Subcutaneous abdominal adipose tissue (tissue), 5 donors: ENCODE results near the gene KCNG3.
A peak's percentile ranks its signal among the peaks of the same experiment; 100 is the strongest.

ENCODE experiments used
- H3K27ac ChIP-seq: one replicate; pipeline ENCODE4 v1.7.0; 2013; ENCODE audit warnings: low read depth, mild to moderate bottlenecking, inconsistent platforms, low read length, moderate library complexity
- H3K27me3 ChIP-seq, 5 donors: one replicate each; pipeline ENCODE4 v1.7.0; 2013; ENCODE audit warnings: low read length in 5 of 5, inconsistent platforms in 1 of 5; ENCODE audit not compliant: control insufficient read depth in 5 of 5, insufficient read depth in 4 of 5
- H3K36me3 ChIP-seq, 5 donors: one replicate each; pipeline ENCODE4 v1.7.0; 2013; ENCODE audit warnings: low read length in 5 of 5; ENCODE audit not compliant: control insufficient read depth in 5 of 5, insufficient read depth in 5 of 5
- H3K4me1 ChIP-seq, 5 donors: one replicate each; pipeline ENCODE4 v1.7.0; 2013; ENCODE audit warnings: low read length in 5 of 5, mild to moderate bottlenecking in 3 of 5, moderate library complexity in 1 of 5; ENCODE audit not compliant: control insufficient read depth in 5 of 5, insufficient read depth in 5 of 5
- H3K4me3 ChIP-seq, 5 donors: one replicate each; pipeline ENCODE4 v1.7.0; 2013; ENCODE audit warnings: low read length in 5 of 5, low read depth in 1 of 5
- H3K9ac ChIP-seq, 5 donors: one replicate each; pipeline ENCODE4 v1.7.0; 2013; ENCODE audit warnings: low read length in 5 of 5, mild to moderate bottlenecking in 4 of 5, moderate library complexity in 3 of 5
- H3K9me3 ChIP-seq, 5 donors: one replicate each; pipeline ENCODE4 v1.7.0; 2013; ENCODE audit warnings: low read length in 5 of 5; ENCODE audit not compliant: control insufficient read depth in 5 of 5
- donor health status: healthy.
- donor health status: healthy.
- donor health status: healthy.
- donor health status: healthy.
- donor health status: healthy.

KCNG3 gene

DNA sequence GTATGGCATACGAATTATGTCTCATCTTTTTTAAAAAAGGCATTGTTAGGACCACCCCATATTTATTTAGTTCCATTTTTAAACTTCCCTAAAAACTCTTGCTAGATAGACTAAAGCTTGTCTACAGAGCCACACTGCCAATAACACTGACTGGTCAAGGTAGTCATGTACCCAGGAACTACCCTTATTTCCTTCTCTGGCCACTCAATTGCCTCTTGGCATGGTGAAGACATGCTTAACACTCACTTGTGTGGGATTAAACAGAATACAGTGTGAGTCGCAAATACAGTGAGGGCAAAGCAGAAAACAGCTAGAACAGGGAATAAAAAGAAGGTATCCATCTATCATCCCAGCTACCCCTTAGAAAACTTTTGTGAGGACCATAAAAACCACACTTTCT, 57.4 kb downstream of the KCNG3 start:
- no peaks in the 10 kb centered on the region for H3K36me3 ChIP-seq
- H3K9ac ChIP-seq: no peak overlapping the region
- H3K9me3 ChIP-seq: no peaks in the 10 kb centered on the region
- H3K4me3 ChIP-seq: no peak overlapping the region
- no peak overlapping the region for H3K27ac ChIP-seq
- H3K27me3 ChIP-seq: no peaks in the 10 kb centered on the region
- H3K4me1 ChIP-seq: peaks cover 0 to 7% (median 3%) of the 10 kb centered on the region in 5 donors

DNA sequence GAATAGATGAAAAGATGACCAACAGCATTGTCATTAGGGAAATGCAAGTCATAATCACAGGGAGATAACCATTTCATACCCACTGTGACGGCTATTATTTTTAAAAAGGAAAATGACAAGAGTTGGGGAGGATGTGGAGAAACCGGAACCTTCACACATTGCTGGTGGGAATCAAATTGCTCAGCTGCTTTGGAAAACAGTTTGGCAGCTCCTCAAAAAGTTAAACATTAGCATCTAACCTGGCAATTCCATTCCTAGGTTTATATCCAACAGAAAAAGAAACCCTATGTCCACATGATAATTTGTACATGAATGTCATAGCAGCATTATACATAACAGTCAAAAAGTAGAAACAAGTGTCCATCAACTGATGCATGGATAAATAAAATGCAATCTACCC, 58.2 kb downstream of the KCNG3 start:
- Histone ChIP-seq H3K27me3 (no peaks in the 10 kb centered on the region), H3K9me3 (no peaks in the 10 kb centered on the region), H3K9ac (no peak overlapping the region), H3K36me3 (no peaks in the 10 kb centered on the region), H3K4me1 (peaks cover 0 to 7% (median 4%) of the 10 kb centered on the region in 5 donors), H3K4me3 (no peak overlapping the region), H3K27ac (no peak overlapping the region)

DNA sequence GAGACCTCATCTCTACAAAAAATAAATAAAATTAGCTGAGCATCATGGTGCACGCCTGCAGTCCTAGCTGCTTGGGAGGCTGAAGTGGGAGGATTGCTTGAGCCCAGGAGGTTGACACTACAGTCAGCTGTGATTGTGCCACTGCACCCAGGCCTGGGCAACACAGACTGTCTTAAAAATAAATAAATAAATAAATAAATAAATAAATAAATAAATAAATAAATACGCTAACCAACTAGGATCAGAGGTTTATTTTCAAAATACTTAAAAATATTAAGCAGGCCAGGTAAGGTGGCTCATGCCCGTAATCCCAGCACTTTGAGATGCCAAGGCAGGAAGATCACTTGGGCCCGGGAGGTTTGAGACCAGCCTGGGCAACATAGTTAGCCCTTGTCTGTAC, 63.6 kb downstream of the KCNG3 start:
- Histone ChIP-seq H3K36me3 (no peaks in the 10 kb centered on the region), H3K27ac (no peak overlapping the region), H3K9me3 (no peaks in the 10 kb centered on the region), H3K27me3 (no peaks in the 10 kb centered on the region), H3K4me3 (no peak overlapping the region), H3K4me1 (peaks cover 0 to 7% (median 4%) of the 10 kb centered on the region in 5 donors), H3K9ac (no peak overlapping the region)

GRCh38 chr2:42429352-42429751, 64.4 kb downstream of the KCNG3 start:
- no peaks in the 10 kb centered on the region for H3K9me3 ChIP-seq
- peaks cover 0 to 7% (median 4%) of the 10 kb centered on the region in 5 donors for H3K4me1 ChIP-seq
- no peaks in the 10 kb centered on the region for H3K36me3 ChIP-seq
- H3K27me3 ChIP-seq: no peaks in the 10 kb centered on the region
- H3K4me3 ChIP-seq: no peak overlapping the region
- no peak overlapping the region for H3K27ac ChIP-seq
- H3K9ac ChIP-seq: no peak overlapping the region

GRCh38 chr2:42425697-42426096, 68.1 kb downstream of the KCNG3 start:
- no peaks in the 10 kb centered on the region for H3K9me3 ChIP-seq
- peaks cover 0 to 5% (median 0%) of the 10 kb centered on the region in 5 donors for H3K27me3 ChIP-seq
- no peaks in the 10 kb centered on the region for H3K36me3 ChIP-seq

DNA sequence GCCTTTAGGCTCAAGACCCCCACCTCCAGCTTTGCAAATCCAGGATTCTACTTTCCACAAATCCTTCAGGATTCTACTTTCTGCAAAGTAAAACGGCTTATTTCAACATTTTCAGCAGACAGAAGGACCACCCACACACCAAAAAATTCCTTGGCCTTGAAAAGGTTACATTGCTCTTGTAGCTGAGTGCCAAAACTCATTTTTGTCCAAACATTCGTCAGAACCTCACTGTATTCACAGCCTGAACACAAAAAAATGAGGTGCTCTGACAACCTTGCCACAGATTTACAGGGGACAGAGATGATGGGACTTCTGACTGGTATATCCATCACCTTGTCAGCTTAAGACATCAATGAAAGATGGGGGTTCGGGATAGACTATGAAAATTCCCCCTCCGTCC, 69.7 kb downstream of the KCNG3 start:
- Histone ChIP-seq H3K9ac (no peak overlapping the region), H3K4me3 (no peak overlapping the region), H3K9me3 (no peaks in the 10 kb centered on the region), H3K27ac (no peak overlapping the region), H3K36me3 (no peaks in the 10 kb centered on the region), H3K4me1 (peaks cover 0 to 5% (median 0%) of the 10 kb centered on the region in 5 donors), H3K27me3 (peaks cover 0 to 5% (median 0%) of the 10 kb centered on the region in 5 donors)

More at GRCh38 chr2:42425697-42426096, 68.1 kb downstream of the KCNG3 start:
- Histone ChIP-seq H3K9ac (no peak overlapping the region), H3K4me1 (peaks cover 0 to 5% (median 0%) of the 10 kb centered on the region in 5 donors), H3K27ac (no peak overlapping the region), H3K4me3 (no peak overlapping the region)

DNA sequence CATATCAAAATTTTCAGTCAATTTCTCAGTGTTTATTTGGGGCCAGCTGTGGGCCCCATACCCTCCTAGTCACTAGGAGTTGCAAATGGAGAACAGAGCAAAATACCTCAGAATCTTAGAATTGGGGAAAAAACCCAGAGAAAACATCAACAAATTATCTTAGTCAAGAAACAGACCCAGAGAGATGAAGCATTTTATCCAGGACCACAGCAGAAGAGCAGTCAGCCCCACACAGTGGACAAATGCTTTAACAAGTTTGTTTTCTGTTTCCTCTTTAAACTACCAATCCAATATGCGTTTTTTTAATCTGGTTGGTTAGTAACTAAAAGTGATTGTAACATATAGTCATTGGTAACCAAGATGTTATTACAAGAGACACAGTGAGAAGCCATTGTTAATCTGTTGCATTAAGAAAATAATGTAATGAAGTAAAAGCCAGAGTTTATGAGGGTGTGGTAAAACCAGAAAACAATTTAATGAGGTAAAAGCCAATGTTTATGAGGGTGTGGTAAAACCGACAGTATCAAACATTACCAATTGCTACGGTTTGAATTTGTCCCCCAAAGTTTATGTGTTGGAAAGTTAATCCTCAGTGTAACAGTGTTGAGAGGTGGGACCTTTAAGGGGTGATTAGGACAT, 72.1 kb downstream of the KCNG3 start:
- Histone ChIP-seq H3K4me1 (peaks cover 0 to 5% (median 0%) of the 10 kb centered on the region in 5 donors), H3K9ac (no peak overlapping the region), H3K27ac (no peak overlapping the region), H3K9me3 (no peaks in the 10 kb centered on the region), H3K27me3 (peaks cover 0 to 5% (median 0%) of the 10 kb centered on the region in 5 donors), H3K36me3 (no peaks in the 10 kb centered on the region), H3K4me3 (no peak overlapping the region)

DNA sequence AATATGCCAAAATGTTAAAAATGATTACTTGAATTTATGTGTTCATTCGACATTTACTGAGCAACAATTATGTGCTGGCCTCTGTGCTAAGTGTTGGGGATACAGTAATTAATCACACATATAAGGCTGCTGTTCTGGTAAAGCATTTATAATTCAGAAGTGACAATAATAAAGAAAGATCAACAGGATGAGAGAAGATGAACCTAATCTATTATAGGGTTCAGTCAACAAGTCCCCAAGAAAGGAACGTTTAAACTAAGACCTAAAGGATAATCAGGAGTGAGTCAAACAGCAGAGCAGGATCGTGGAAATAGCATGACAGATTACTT, 72.7 kb downstream of the KCNG3 start:
- Histone ChIP-seq H3K36me3 (no peaks in the 10 kb centered on the region), H3K27ac (no peak overlapping the region), H3K9ac (no peak overlapping the region)

DNA sequence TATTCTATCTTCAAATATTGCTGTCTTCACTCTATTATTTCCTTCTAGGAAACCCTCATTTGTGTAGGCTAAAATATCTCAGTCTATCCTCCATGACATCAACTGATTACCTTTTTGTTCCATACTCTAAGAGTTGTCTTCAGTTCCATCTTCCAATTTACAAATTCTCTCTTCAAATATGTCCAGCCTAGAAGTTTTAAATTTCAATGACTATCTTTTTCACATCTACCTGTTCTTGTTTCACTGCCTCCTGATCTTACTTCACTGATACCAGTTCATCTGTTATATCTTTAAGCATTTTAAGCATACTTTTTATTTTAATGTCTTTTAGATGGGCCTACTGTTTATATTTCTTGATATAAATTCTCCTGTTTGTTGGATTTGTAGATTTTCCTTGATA, 79.1 kb downstream of the KCNG3 start:
- no peaks in the 10 kb centered on the region for H3K4me1 ChIP-seq
- H3K9me3 ChIP-seq: peaks cover 0 to 20% (median 12%) of the 10 kb centered on the region in 5 donors
- H3K27ac ChIP-seq: no peak overlapping the region
- no peaks in the 10 kb centered on the region for H3K36me3 ChIP-seq
- H3K27me3 ChIP-seq: no peaks in the 10 kb centered on the region
- peak overlapping the region in 1 of 5 donors; percentile 12 for H3K4me3 ChIP-seq
- no peak overlapping the region for H3K9ac ChIP-seq

More for the DNA sequence above, 72.7 kb downstream of the KCNG3 start:
- Histone ChIP-seq H3K4me1 (peaks cover 0 to 5% (median 0%) of the 10 kb centered on the region in 5 donors), H3K27me3 (peaks cover 0 to 5% (median 0%) of the 10 kb centered on the region in 5 donors), H3K9me3 (no peaks in the 10 kb centered on the region), H3K4me3 (no peak overlapping the region)

- H3K4me1 ChIP-seq: no peaks in the 10 kb centered on the region
- H3K36me3 ChIP-seq: no peaks in the 10 kb centered on the region
- no peak overlapping the region for H3K27ac ChIP-seq
- H3K27me3 ChIP-seq: no peaks in the 10 kb centered on the region
- H3K9ac ChIP-seq: no peak overlapping the region
- H3K4me3 ChIP-seq: no peak overlapping the region
- peaks cover 0 to 20% (median 12%) of the 10 kb centered on the region in 5 donors for H3K9me3 ChIP-seq
Measured at GRCh38 chr2:42414158-42414557, 79.6 kb downstream of the KCNG3 start.
